HEK293T (cell line): Measurements from ENCODE around the gene PBX2.

ENCODE experiments used
- CTCF ChIA-PET: fragments of 350-600 bp; formaldehyde crosslinking; extraction: SDS; loops from one replicate; lab custom pipeline; 2021; ENCODE audit warnings: antibody characterized with exemption, inconsistent platforms; lab: Yijun Ruan, JAX
- POLR2A ChIA-PET: fragments of 350-600 bp; formaldehyde crosslinking; extraction: SDS; loops from one replicate; lab custom pipeline; 2020; ENCODE audit warnings: antibody characterized with exemption, inconsistent platforms; lab: Yijun Ruan, JAX
- DNase-seq: peaks from one replicate; pipeline ENCODE4 v3.0.0; 2012; ENCODE audit warnings: mixed read lengths; ENCODE audit errors: extremely low spot score
- ARNT ChIP-seq: fragments of 450-650 bp; IDR thresholded peaks from 2 replicates; pipeline ENCODE4 v1.6.1; 2017; ENCODE audit warnings: mild to moderate bottlenecking
- BHLHE40 ChIP-seq: fragments of 450-650 bp; IDR thresholded peaks from 2 replicates; pipeline ENCODE4 v1.6.1; 2016; ENCODE audit warnings: mild to moderate bottlenecking, moderate library complexity, borderline replicate concordance
- ELF4 ChIP-seq: fragments of 450-650 bp; IDR thresholded peaks from 2 replicates; pipeline ENCODE4 v1.6.1; 2017; ENCODE audit warnings: antibody characterized with exemption
- FOXA1 ChIP-seq: fragments of 450-650 bp; IDR thresholded peaks from 2 replicates; pipeline ENCODE4 v1.6.1; 2016; ENCODE audit warnings: mild to moderate bottlenecking
- FOXK2 ChIP-seq: fragments of 450-650 bp; IDR thresholded peaks from 2 replicates; pipeline ENCODE4 v1.6.1; 2016; ENCODE audit warnings: mild to moderate bottlenecking
- FOXM1 ChIP-seq: fragments of 450-650 bp; IDR thresholded peaks from 2 replicates; pipeline ENCODE4 v1.6.1; 2017; ENCODE audit warnings: mild to moderate bottlenecking, borderline replicate concordance
- HDGF ChIP-seq: fragments of 450-650 bp; IDR thresholded peaks from 2 replicates; pipeline ENCODE4 v1.6.1; 2017; ENCODE audit warnings: antibody characterized with exemption, borderline replicate concordance
- L3MBTL2 ChIP-seq: fragments of 450-650 bp; conservative IDR thresholded peaks from 2 replicates; pipeline ENCODE4 v1.6.1; 2016; ENCODE audit warnings: mild to moderate bottlenecking
- LEF1 ChIP-seq: fragments of 450-650 bp; IDR thresholded peaks from 2 replicates; pipeline ENCODE4 v1.6.1; 2017; ENCODE audit warnings: mild to moderate bottlenecking, borderline replicate concordance
- NFRKB ChIP-seq: fragments of 450-650 bp; IDR thresholded peaks from 2 replicates; pipeline ENCODE4 v1.6.1; 2016; ENCODE audit warnings: mild to moderate bottlenecking, moderate library complexity
- PKNOX1 ChIP-seq: fragments of 450-650 bp; IDR thresholded peaks from 2 replicates; pipeline ENCODE4 v1.6.1; 2016
- SP1 ChIP-seq: fragments of 450-650 bp; IDR thresholded peaks from 2 replicates; pipeline ENCODE4 v1.6.1; 2017
- SUZ12 ChIP-seq: fragments of 450-650 bp; IDR thresholded peaks from 2 replicates; pipeline ENCODE4 v1.6.1; 2016; ENCODE audit warnings: mild to moderate bottlenecking
- TARDBP ChIP-seq: fragments of 450-650 bp; IDR thresholded peaks from 2 replicates; pipeline ENCODE4 v1.6.1; 2016
- ZNF384 ChIP-seq: fragments of 450-650 bp; IDR thresholded peaks from 2 replicates; pipeline ENCODE4 v1.6.1; 2016

PBX2 gene

GRCh38 chr6:32140420-32141046 lies 49.5 kb downstream of the PBX2 start:
- CTCF ChIA-PET = no interaction called here
- POLR2A ChIA-PET = interaction anchor here (2.4 kb wide), 1 partner anchor 11 kb away, joined by 15 read pairs; the partner anchor contains the start of genes ATF6B and FKBPL
- no peak for DNase-seq
- TF ChIP-seq ELF4 (no peak), FOXM1 (no peak), FOXK2 (no peak), L3MBTL2 (no peak), TARDBP (no peak), SUZ12 (no peak), LEF1 (no peak), BHLHE40 (no peak), HDGF (no peak)

- no peak for DNase-seq
- CTCF ChIA-PET = interaction anchor here (0.6 kb wide), 1 partner anchor 27 kb away, joined by 3 read pairs; no protein-coding TSS in a partner anchor
- POLR2A ChIA-PET = interaction anchor here (2.4 kb wide), 1 partner anchor 10 kb away, joined by 15 read pairs; the partner anchor contains the start of genes ATF6B and FKBPL
- TF ChIP-seq LEF1 (no peak), ARNT (no peak), HDGF (no peak), FOXK2 (no peak), ZNF384 (no peak), ELF4 (no peak), FOXA1 (no peak), BHLHE40 (no peak)
Observed at GRCh38 chr6:32139590-32139989, 50.4 kb downstream of the PBX2 start.

GRCh38 chr6:32137454-32137853 lies 52.5 kb downstream of the PBX2 start:
- TF ChIP-seq LEF1 = no peak
- TF ChIP-seq ELF4 = no peak
- no peak for TF ChIP-seq TARDBP
- no peak for TF ChIP-seq SUZ12
- no peak for TF ChIP-seq FOXA1
- no peak for TF ChIP-seq BHLHE40
- no peak for TF ChIP-seq FOXM1
- no peak for TF ChIP-seq NFRKB
- no peak for TF ChIP-seq HDGF
- no peak for TF ChIP-seq SP1
- no peak for TF ChIP-seq ZNF384
- no peak for TF ChIP-seq L3MBTL2
- no peak for TF ChIP-seq PKNOX1
- no peak for TF ChIP-seq FOXK2
- TF ChIP-seq ARNT = no peak
- DNase-seq = no peak
- POLR2A ChIA-PET = no interaction called here
- CTCF ChIA-PET = no interaction called here
